K562 (cell line): ENCODE results near the gene FAM174B. TPM values are rescaled to one million over a fixed set of nuclear protein-coding genes. Genes with fewer than 3 reads are reported as not detected.

Experiments
- NFIC ChIP-seq: fragments of 450-650 bp; IDR thresholded peaks from 2 replicates; pipeline ENCODE4 v1.6.1; 2017; ENCODE audit warnings: mild to moderate bottlenecking, inconsistent platforms
- NONO ChIP-seq, 2 experiments: fragments of 200-400 bp in 1 of 2; fragments of 450-650 bp in 1 of 2; formaldehyde crosslinking in 1 of 2; IDR thresholded peaks; 2 replicates each; pipeline ENCODE4 v1.6.1; 2017; ENCODE audit warnings: low read depth in 2 of 2, mild to moderate bottlenecking in 2 of 2, moderate library complexity in 2 of 2, low read length in 1 of 2
- PRDM10 ChIP-seq: fragments of 450-650 bp; IDR thresholded peaks from 2 replicates; pipeline ENCODE4 v1.6.1; 2018; ENCODE audit not compliant: partially characterized antibody
- ZMIZ1 ChIP-seq, 2 experiments: fragments of 150-350 bp in 1 of 2; IDR thresholded peaks; 2 replicates each; pipeline ENCODE4 v1.6.1; 2012 to 2016; ENCODE audit warnings: low read depth in 2 of 2, low read length in 2 of 2, mild to moderate bottlenecking in 1 of 2, moderate library complexity in 1 of 2
- ZNF197 ChIP-seq: fragments of 200-800 bp; sonication (Bioruptor generic); IDR thresholded peaks from 2 replicates; pipeline ENCODE4 v1.6.1; 2016; ENCODE audit warnings: low read depth, missing genetic modification characterization, missing compliant biosample characterization
- ZNF274 ChIP-seq: IDR thresholded peaks from 2 replicates; pipeline ENCODE4 v1.6.1; 2011; ENCODE audit warnings: low read depth, mild to moderate bottlenecking, low read length, moderate library complexity, borderline replicate concordance
- polyA plus RNA-seq, 8 experiments: library from polyadenylated mRNA; depleted of rRNA in 4 of 8; stranded (reverse) in 5 of 8; unstranded in 3 of 8; fragments of >200 nt; fragmentation: Nextera tagmentation in 2 of 8; fragmentation: Illumina TruSeq in 1 of 8; extraction: Ambion mirVana in 2 of 8; extraction: Trizol in 1 of 8; gene quantifications; 2 replicates each; pipeline versions ENCODE4 v1.2.1 to v1.2.3, GENCODE V29; 2011 to 2014; ENCODE audit warnings: inconsistent platforms in 1 of 8, missing spikeins in 1 of 8
- total RNA-seq, 7 experiments: library from RNA; depleted of rRNA in 6 of 7; stranded (reverse); fragments of >200 nt in 6 of 7; fragmentation: Illumina TruSeq in 2 of 7; extraction: Trizol in 2 of 7; gene quantifications; 2 replicates each; pipeline versions ENCODE4 v1.2.1 to v1.2.3, GENCODE V29; 2011 to 2021; ENCODE audit warnings: low replicate concordance in 1 of 7

FAM174B gene
- total and polyA plus RNA-seq, 9 of the 15 experiments (the other 6 are each of a cell fraction or from before 2014, with no cell fraction given) = 0.39 to 2.7 (median 1.9) TPM; not detected in 1

GRCh38 chr15:92666780-92667179 is 11.2 kb upstream of the FAM174B start (continued):
- TF ChIP-seq PRDM10 (no peak), NONO (IDR thresholded peaks at IDR 0.05; ENCODE audit: low read depth in 2 of 2, low read length in 1 of 2) (no peak), ZMIZ1 (IDR thresholded peaks at IDR 0.05; ENCODE audit: low read depth in 2 of 2, low read length in 2 of 2) (no peak), ZNF274 (no peak), ZNF197 (no peak), NFIC (no peak)
